Stimulated activated memory B cell treated with anti-CD40 and anti-IgM and Interleukin-4, amounts not matched to agents 10 μg/mL and 1 μg/mL and 100 μg/mL, for 72 hours (primary cell): Measurements from ENCODE around the gene MYO10.
"Not testable (repeated sequence)": the region's sequence is repeated elsewhere in the genome, so short reads cannot be mapped to it uniquely, and the experiment has no call there.

Experiments
- ATAC-seq: fragments of 150-1000 bp; cut with Tn5 transposase; 2 replicates; pipeline ENCODE4 v1.10.0; 2021
- H3K27ac Mint-ChIP-seq: one replicate; pipeline ENCODE4 v1.8.0; 2022; ENCODE audit warnings: mild to moderate bottlenecking, mixed read lengths
- H3K27me3 Mint-ChIP-seq: one replicate; pipeline ENCODE4 v1.8.0; 2022; ENCODE audit warnings: mixed read lengths
- H3K36me3 Mint-ChIP-seq: one replicate; pipeline ENCODE4 v1.8.0; 2022; ENCODE audit warnings: mixed read lengths
- H3K4me1 Mint-ChIP-seq: one replicate; pipeline ENCODE4 v1.8.0; 2022; ENCODE audit warnings: mixed read lengths
- H3K4me3 Mint-ChIP-seq: one replicate; pipeline ENCODE4 v1.8.0; 2022; ENCODE audit warnings: mild to moderate bottlenecking, moderate library complexity, mixed read lengths
- H3K9me3 Mint-ChIP-seq: one replicate; pipeline ENCODE4 v1.8.0; 2022; ENCODE audit warnings: mixed read lengths

MYO10 gene

DNA sequence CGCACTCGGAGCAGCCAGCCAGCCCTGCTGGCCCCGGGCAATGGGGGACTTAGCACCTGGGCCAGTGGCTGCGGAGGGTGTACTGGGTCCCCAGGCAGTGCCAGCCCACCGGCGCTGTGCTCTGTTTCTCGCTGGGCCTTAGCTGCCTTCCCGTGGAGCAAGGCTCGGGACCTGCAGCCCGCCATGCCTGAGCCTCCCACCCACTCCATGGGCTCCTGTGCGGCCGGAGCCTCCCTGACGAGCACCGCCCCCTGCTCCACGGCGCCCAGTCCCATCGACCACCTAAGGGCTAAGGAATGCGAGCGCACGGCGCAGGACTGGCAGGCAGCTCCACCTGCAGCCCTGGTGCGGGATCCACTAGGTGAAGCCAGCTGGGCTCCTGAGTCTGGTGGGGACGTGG, 218.1 kb downstream of the MYO10 start:
- not testable (repeated sequence) for ATAC-seq, H3K4me1 Mint-ChIP-seq, H3K27ac Mint-ChIP-seq, H3K9me3 Mint-ChIP-seq, H3K4me3 Mint-ChIP-seq, H3K36me3 Mint-ChIP-seq
- H3K27me3 Mint-ChIP-seq, result peaks cover 16% of the 10 kb centered on the region

DNA sequence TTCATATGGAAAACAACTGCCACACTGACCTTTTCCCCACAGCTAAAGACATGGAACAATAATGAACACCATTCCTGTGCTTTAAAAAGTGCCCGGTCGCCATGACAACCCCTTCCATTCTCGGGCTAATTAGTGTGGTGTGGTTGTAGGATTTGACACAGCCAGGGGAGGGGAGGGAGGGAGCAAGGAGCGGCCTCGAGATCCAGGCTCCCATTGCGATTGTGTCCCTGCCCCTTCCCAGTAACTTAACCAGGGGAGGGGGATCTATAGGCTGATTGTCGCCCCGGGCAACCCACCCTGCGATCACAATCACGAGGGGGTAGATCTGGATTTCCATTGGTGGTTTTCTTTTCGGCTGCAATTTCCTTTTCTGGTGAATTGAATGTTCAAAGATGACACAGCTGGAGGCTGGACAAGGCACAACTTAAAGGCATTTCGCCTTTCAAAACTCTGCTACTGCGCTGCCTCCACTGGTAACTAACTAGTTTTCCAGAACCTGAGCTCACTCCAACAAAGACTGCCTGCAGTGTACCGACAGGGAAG, 222.6 kb downstream of the MYO10 start:
- H3K4me1 Mint-ChIP-seq, result no peaks in the 10 kb centered on the region
- ATAC-seq, result no peak
- no peak overlapping the region for H3K27ac Mint-ChIP-seq
- H3K36me3 Mint-ChIP-seq, result no peaks in the 10 kb centered on the region
- no peaks in the 10 kb centered on the region for H3K9me3 Mint-ChIP-seq
- H3K4me3 Mint-ChIP-seq, result no peak overlapping the region
- peaks cover 30% of the 10 kb centered on the region for H3K27me3 Mint-ChIP-seq

DNA sequence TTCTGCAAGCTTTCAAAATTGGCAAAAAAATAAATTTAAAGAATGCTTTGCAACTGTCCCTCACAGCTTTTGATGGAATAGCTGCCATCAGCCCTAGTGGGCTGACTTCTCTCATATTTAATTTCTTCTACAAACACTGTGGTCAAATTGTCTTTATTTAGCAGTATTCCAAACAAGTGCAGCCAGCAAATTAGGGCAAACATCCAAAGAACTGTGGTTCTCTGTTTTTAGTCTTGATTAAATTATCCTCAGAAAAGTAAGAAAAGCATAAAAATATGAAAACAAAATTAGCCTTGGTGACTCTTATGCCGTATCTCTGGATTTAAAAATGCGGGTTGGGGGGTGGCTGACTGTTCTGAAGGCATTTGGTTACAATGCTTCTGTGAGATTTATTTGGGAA, 223.5 kb downstream of the MYO10 start:
- ATAC-seq, result no peak
- no peaks in the 10 kb centered on the region for H3K36me3 Mint-ChIP-seq
- H3K4me3 Mint-ChIP-seq, result no peak overlapping the region
- H3K27me3 Mint-ChIP-seq, result peaks cover 30% of the 10 kb centered on the region
- no peaks in the 10 kb centered on the region for H3K4me1 Mint-ChIP-seq
- H3K27ac Mint-ChIP-seq, result no peak overlapping the region
- no peaks in the 10 kb centered on the region for H3K9me3 Mint-ChIP-seq

GRCh38 chr5:16712178-16712577, 223.9 kb downstream of the MYO10 start:
- Mint-ChIP-seq H3K27ac (no peak overlapping the region), H3K9me3 (no peaks in the 10 kb centered on the region), H3K36me3 (no peaks in the 10 kb centered on the region), H3K27me3 (peaks cover 30% of the 10 kb centered on the region), H3K4me3 (no peak overlapping the region), H3K4me1 (no peaks in the 10 kb centered on the region)
- ATAC-seq, result no peak

- no peak overlapping the region for H3K27ac Mint-ChIP-seq
- no peaks in the 10 kb centered on the region for H3K9me3 Mint-ChIP-seq
- H3K4me1 Mint-ChIP-seq, result no peaks in the 10 kb centered on the region
- no peak overlapping the region for H3K4me3 Mint-ChIP-seq
- ATAC-seq, result no peak
- H3K36me3 Mint-ChIP-seq, result no peaks in the 10 kb centered on the region
- peaks cover 30% of the 10 kb centered on the region for H3K27me3 Mint-ChIP-seq
Observed at GRCh38 chr5:16709691-16710433, 226.2 kb downstream of the MYO10 start.

DNA sequence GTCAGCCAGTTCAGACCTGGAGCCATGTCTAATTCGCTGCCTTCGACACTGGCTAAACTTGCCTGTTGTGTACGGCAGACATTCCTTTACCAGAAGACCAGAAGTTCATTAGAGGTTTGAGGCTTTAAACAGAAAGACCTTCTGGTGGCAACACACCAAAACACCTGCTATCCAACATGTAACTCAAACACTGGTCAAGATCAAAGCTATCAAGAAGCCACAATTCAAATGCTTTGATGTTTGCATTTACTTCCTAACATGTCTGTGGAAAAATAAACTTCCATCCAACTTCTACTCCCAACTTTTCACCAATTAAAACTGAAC, 228.3 kb downstream of the MYO10 start:
- no peaks in the 10 kb centered on the region for H3K4me1 Mint-ChIP-seq
- H3K9me3 Mint-ChIP-seq, result no peaks in the 10 kb centered on the region
- no peak overlapping the region for H3K27ac Mint-ChIP-seq
- ATAC-seq, result no peak
- no peak overlapping the region for H3K4me3 Mint-ChIP-seq
- no peaks in the 10 kb centered on the region for H3K36me3 Mint-ChIP-seq
- peaks cover 12% of the 10 kb centered on the region for H3K27me3 Mint-ChIP-seq

- Mint-ChIP-seq H3K27ac (no peak overlapping the region), H3K9me3 (no peaks in the 10 kb centered on the region), H3K4me3 (no peak overlapping the region), H3K27me3 (peaks cover 10% of the 10 kb centered on the region), H3K36me3 (no peaks in the 10 kb centered on the region), H3K4me1 (no peaks in the 10 kb centered on the region)
- ATAC-seq, result no peak
Observed at GRCh38 chr5:16707168-16707868, 228.8 kb downstream of the MYO10 start.

- no peak for ATAC-seq
- H3K27ac Mint-ChIP-seq, result no peak overlapping the region
- peaks cover 3% of the 10 kb centered on the region for H3K9me3 Mint-ChIP-seq
- no peaks in the 10 kb centered on the region for H3K27me3 Mint-ChIP-seq
- H3K36me3 Mint-ChIP-seq, result no peaks in the 10 kb centered on the region
- H3K4me3 Mint-ChIP-seq, result no peak overlapping the region
- no peaks in the 10 kb centered on the region for H3K4me1 Mint-ChIP-seq
Observed at GRCh38 chr5:16704945-16705344, 231.1 kb downstream of the MYO10 start.

- H3K9me3 Mint-ChIP-seq, result peaks cover 3% of the 10 kb centered on the region
- H3K4me1 Mint-ChIP-seq, result no peaks in the 10 kb centered on the region
- no peak overlapping the region for H3K4me3 Mint-ChIP-seq
- no peak for ATAC-seq
- no peaks in the 10 kb centered on the region for H3K36me3 Mint-ChIP-seq
- H3K27ac Mint-ChIP-seq, result no peak overlapping the region
- no peaks in the 10 kb centered on the region for H3K27me3 Mint-ChIP-seq
Observed at GRCh38 chr5:16702964-16703363, 233.1 kb downstream of the MYO10 start.

GRCh38 chr5:16701134-16702099, 234.7 kb downstream of the MYO10 start:
- H3K4me3 Mint-ChIP-seq, result no peak overlapping the region
- peak; percentile 24 for ATAC-seq
- H3K9me3 Mint-ChIP-seq, result peaks cover 3% of the 10 kb centered on the region
- no peaks in the 10 kb centered on the region for H3K4me1 Mint-ChIP-seq
- no peaks in the 10 kb centered on the region for H3K36me3 Mint-ChIP-seq
- no peak overlapping the region for H3K27ac Mint-ChIP-seq
- H3K27me3 Mint-ChIP-seq, result peaks cover 10% of the 10 kb centered on the region

DNA sequence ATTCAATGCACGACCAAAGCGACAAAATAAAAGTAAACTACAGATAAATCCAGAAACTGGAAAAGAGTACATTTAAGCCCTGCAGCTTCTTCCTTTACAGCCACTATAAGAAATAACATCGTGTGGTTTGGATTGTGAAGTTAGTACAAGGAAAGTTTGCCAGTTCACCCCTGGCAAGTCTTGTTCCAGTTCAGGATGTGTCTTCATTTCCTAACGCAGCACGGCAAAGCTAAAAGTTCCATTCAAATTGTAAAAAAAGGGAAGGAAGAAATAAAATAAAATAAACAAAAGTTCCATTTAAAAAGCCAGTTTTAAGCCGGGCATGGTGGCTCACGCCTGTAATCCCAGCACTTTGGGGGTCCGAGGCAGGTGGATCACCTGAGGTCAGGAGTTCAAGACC, 236.0 kb downstream of the MYO10 start:
- Mint-ChIP-seq H3K36me3 (no peaks in the 10 kb centered on the region), H3K27me3 (peaks cover 10% of the 10 kb centered on the region), H3K4me3 (no peak overlapping the region), H3K27ac (no peak overlapping the region), H3K9me3 (peaks cover 3% of the 10 kb centered on the region), H3K4me1 (no peaks in the 10 kb centered on the region)
- ATAC-seq, result no peak

- ATAC-seq, result no peak
- Mint-ChIP-seq H3K4me3 (no peak overlapping the region), H3K36me3 (no peaks in the 10 kb centered on the region), H3K27me3 (peaks cover 10% of the 10 kb centered on the region), H3K4me1 (no peaks in the 10 kb centered on the region), H3K9me3 (no peaks in the 10 kb centered on the region), H3K27ac (no peak overlapping the region)
Observed at GRCh38 chr5:16695779-16696178, 240.3 kb downstream of the MYO10 start.

DNA sequence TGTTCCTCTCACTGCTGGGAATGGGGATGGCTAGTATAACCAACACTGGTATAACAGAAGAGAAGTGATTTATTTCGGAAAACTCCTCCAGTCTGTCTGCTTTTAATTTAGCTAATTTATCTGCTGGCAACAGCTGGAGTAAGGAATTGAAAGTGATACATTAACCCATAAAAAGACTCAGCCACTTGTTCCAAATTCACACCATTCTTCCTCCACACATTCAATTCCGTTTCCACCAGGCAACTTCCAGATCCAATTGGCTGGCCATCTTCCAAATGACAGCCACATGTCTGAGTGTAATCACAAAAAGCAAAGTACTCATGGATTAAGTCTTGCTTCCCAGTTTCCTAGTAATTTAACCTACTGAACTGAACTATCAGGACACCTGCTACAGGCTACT, 242.2 kb downstream of the MYO10 start:
- ATAC-seq, result no peak
- Mint-ChIP-seq H3K4me1 (no peaks in the 10 kb centered on the region), H3K27ac (no peak overlapping the region), H3K36me3 (no peaks in the 10 kb centered on the region), H3K4me3 (no peak overlapping the region), H3K9me3 (no peaks in the 10 kb centered on the region), H3K27me3 (peaks cover 10% of the 10 kb centered on the region)

- no peaks in the 10 kb centered on the region for H3K4me1 Mint-ChIP-seq
- no peak overlapping the region for H3K4me3 Mint-ChIP-seq
- peaks cover 1% of the 10 kb centered on the region for H3K27me3 Mint-ChIP-seq
- no peaks in the 10 kb centered on the region for H3K36me3 Mint-ChIP-seq
- ATAC-seq, result no peak
- H3K9me3 Mint-ChIP-seq, result no peaks in the 10 kb centered on the region
- H3K27ac Mint-ChIP-seq, result no peak overlapping the region
Observed at GRCh38 chr5:16691731-16692130, 244.4 kb downstream of the MYO10 start.

- H3K4me1 Mint-ChIP-seq, result no peaks in the 10 kb centered on the region
- H3K27ac Mint-ChIP-seq, result no peak overlapping the region
- H3K36me3 Mint-ChIP-seq, result no peaks in the 10 kb centered on the region
- no peak overlapping the region for H3K4me3 Mint-ChIP-seq
- no peaks in the 10 kb centered on the region for H3K9me3 Mint-ChIP-seq
- ATAC-seq, result peak; percentile 44
- H3K27me3 Mint-ChIP-seq, result no peaks in the 10 kb centered on the region
Observed at GRCh38 chr5:16690243-16690852, 245.7 kb downstream of the MYO10 start.
